ENCODE measurements around the gene GRM1.
"Not testable (repeated sequence)": the region's sequence is repeated elsewhere in the genome, so short reads cannot be mapped to it uniquely, and the experiment has no call there.

Gene GRM1

DNA sequence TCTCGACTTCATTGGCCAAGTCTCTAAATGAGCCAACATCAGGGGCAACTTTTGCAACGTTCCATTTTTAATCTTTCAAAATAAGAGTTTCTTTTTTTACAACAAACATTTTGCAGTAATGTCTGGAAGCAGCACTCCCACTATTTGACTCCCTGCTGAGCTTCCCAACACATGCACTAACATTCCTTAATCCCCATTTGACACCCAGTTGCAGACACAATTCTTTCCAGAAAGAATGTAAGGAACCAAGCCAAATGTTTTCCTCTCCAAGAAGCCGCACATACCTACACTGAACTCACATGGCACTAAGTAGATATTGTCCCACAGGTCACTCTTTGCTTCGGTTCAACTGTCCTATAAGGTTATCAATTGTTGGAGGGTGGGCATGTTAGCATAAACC lies 165.6 kb downstream of the GRM1 start:
- no peak for DNase-seq (ENCODE audit: low read depth)

- DNase-seq (ENCODE audit: low read depth) = no peak
Measured at GRCh38 chr6:146200176-146200575, 171.3 kb downstream of the GRM1 start.

GRCh38 chr6:146202570-146202969 lies 173.7 kb downstream of the GRM1 start:
- DNase-seq (ENCODE audit: low read depth) = no peak

DNA sequence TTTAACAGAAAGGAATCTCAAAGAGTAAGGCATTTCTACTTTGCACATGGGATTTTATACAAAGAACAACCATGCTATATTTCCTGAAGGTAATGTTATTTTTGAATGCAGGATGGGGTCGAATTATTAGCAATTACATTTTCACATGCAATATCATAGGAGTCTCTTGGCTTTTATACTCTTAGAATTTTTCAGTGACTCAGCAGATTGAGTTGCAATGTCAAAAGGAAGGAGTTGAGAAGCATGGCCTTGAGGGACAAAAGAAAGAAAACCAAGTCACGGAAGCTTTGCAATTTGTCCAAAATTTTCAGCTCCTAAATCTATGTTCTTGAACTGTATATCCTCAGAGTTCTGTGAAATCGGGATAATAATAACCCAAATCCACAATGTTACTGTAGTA lies 181.1 kb downstream of the GRM1 start:
- DNase-seq (ENCODE audit: low read depth) = no peak

DNA sequence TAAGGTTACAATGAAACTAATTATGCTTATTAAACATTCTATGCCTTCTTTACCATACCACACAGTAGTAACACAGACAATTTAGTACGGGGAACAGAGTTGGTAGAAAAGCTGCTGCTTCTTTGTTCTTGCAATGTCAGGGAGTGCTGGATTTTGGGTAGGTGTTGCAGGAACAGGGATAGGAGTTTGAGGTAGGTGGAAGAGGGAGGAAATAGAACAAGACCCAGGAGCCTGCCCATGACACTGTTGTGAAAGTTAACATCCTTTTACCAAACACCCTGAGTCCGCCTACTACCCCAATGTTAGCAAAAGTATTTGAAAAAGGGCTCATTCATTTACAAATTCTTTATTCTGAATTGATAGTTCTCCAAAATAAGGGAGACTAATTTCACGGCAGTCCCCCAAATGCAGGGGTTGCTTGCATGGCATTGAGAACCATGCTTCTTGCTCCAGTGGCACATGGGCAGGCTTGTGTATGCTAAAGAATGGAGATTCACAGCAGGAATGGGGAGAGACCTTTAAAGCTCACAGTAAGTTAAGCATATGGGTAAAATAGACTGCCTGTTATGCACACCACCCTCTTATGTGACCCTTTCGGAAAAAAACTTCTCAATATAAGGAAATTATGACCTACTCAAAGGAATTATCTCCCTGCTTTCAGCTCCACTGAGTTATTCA lies 181.7 kb downstream of the GRM1 start:
- no peak for DNase-seq (ENCODE audit: low read depth)

DNA sequence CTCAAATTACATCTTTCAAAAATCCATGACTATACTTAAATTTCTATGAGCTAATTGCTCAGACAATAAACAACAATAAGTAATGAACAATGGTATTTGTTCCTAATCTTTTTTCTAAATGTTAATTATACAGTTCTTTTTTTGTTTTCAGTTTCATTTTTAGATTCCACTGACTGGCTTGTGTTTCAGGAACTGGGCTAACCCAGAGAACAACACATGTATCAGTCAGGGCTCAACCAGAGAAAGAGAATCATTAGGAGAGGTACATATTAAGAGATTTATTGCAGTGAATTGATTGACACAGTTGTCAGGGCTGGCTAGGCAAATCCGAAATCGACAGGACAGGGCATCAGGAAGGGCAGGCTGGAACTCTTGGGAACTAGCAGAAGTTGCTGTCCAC lies 182.8 kb downstream of the GRM1 start:
- DNase-seq (ENCODE audit: low read depth) = no peak

DNA sequence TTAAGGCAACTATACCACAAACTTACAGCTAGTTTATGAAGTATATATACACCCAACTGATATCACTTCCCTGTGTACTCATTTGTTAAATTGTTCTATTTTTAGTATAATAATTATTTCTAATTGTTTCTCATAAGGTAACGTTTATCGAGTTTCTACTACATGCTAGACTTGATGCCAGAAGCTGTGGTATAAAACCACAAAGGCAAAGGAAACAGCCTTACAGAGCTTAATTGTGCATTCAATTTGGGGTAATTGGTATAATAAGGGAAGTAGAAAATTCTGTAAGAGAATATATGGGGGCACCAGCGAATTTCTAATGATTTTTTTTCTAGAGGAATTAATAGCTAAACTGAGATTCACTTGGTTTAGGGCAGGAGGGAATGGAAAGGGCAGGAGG lies 183.9 kb downstream of the GRM1 start:
- no peak for DNase-seq (ENCODE audit: low read depth)

GRCh38 chr6:146219101-146219500 lies 190.2 kb downstream of the GRM1 start:
- no peak for DNase-seq (ENCODE audit: low read depth)

DNA sequence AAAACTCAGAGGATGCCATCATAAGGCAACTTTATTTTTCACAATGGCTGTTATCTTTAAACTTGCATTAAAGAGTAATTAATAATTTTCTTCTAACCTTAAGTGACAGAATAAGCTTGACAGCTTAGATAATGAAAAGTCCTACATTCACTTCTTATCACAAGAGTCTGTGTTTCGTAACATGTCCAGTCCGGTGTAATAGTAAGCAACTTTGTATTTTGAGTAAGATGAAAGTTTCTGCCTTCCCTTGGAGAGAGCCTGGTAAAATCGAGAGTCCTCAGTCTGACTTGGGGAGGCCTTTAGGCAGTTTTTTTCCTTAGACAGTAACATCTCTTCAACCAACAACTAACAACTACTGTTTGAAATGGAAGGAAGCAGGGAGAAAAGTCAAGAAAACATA lies 195.6 kb downstream of the GRM1 start:
- DNase-seq (ENCODE audit: low read depth) = no peak

- no peak for DNase-seq (ENCODE audit: low read depth)
Measured at GRCh38 chr6:146224988-146225387, 196.1 kb downstream of the GRM1 start.

DNA sequence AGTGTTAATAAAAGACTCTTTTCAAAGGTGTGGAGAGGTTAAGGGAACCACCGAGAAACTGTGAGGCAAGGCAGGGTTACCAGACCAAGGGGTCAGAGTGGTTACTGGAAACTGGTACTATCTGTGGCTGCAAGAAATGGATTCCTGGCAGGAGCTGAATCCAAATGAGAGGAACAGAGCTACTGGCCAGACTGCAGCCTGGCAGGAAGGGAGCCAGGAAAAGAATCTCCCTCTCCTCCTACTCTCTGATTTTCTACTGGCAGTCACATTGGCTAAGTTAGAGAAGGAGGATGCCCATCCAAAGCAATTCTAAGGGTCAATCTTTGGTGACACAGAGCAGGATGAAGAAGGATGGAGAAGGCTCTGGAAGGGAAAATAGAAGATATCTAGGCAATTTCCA lies 211.5 kb downstream of the GRM1 start:
- no peak for DNase-seq (ENCODE audit: low read depth)

- DNase-seq (ENCODE audit: low read depth) = no peak
Measured at GRCh38 chr6:146240807-146241206, 211.9 kb downstream of the GRM1 start.

DNA sequence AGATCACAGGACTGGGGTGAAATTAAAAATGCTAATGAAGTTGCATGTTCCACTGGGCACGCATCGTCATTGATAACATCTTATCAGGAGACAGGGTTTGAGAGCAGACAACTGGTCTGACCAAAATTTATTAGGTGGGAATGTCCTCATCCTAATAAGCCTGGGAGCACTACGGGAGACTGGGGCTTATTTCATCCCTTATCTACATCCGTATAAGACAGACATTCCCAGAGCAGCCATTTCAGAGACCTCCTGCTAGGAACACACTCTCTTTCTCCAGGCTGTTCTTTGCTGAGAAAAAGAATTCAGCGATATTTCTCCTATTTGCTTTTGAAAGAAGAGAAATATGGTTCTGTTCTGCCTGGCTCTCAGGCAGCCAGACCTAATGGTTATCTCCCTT lies 214.8 kb downstream of the GRM1 start:
- not testable (repeated sequence) for DNase-seq (ENCODE audit: low read depth)

GRCh38 chr6:146244630-146245143 lies 215.8 kb downstream of the GRM1 start:
- no peak for DNase-seq (ENCODE audit: low read depth)

GRCh38 chr6:146246028-146246427 lies 217.2 kb downstream of the GRM1 start:
- no peak for DNase-seq (ENCODE audit: low read depth)

DNA sequence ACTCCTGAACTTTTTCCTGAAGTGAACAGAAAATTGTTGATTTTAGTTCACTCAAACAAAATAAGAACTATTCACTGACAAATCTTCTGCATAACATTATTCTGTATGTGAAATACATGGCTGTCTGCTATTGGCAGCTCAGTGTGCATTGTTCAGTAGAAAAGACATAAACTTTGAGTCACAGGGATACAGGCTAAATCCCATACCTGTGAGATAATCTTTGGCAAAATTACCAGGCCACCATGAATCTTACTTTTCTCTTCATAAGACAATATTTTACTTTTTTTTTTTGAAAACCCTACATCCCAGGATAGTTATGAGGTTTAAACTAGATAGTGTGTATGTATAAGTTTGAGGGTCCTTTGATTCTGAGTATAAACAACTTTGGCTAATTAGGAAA lies 224.8 kb downstream of the GRM1 start:
- DNase-seq (ENCODE audit: low read depth) = no peak

DNA sequence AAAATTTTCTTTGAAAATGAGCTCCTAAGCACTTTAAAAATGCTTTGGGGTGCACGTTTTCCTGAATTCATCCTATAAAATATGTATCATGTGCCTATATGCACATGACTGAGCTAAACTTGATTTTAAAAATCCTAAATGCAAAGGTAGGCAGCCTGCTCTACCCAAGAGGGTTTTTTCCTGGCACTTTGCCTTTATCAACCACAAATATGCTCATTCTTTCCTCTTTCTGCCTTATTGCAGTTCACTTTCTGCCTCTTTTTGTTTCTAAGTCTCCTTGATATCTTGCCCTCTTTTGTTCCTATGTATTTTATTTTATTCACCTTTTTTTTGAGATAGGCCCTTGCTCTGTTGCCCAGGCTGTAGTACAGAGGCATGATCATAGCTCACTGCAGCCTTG lies 229.3 kb downstream of the GRM1 start:
- no peak for DNase-seq (ENCODE audit: low read depth)

GRCh38 chr6:146260886-146261285 lies 232.0 kb downstream of the GRM1 start:
- DNase-seq (ENCODE audit: low read depth) = no peak

DNA sequence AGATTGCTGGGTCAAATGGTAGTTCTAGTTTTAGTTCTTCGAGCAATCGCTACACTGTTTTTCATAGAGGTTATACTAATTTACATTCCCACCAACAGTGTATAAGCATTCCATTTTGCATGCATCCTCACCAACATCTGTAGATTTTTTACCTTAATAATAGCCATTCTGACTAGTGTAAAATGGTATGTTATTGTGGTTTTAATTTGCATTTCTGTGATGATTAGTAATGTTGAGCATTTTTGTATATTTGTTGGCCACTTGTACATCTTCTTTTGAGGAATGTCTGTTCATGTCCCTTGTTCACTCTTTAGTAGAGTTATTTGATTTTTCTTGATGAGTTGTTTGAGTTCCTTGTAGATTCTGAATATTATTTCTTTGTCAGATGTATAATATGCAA lies 236.2 kb downstream of the GRM1 start:
- DNase-seq (ENCODE audit: low read depth) = no peak

DNA sequence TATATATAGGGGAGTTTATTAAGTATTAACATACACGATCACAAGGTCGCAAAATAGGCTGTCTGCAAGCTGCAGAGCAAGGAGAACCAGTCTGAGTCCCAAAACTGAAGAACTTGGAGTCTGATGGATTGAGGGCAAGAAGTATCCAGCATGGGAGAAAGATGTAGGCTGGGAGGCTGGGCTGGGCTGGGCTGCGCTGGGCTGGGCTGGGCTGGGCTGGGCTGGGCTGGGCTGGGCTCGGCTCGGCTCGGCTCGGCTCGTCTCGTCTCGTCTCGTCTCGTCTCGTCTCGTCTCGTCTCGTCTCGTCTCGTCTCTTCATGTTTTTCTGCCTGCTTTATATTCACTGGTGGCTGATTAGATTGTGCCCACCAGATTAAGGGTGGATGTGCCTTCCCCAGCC lies 238.6 kb downstream of the GRM1 start:
- DNase-seq (ENCODE audit: low read depth) = no peak

DNA sequence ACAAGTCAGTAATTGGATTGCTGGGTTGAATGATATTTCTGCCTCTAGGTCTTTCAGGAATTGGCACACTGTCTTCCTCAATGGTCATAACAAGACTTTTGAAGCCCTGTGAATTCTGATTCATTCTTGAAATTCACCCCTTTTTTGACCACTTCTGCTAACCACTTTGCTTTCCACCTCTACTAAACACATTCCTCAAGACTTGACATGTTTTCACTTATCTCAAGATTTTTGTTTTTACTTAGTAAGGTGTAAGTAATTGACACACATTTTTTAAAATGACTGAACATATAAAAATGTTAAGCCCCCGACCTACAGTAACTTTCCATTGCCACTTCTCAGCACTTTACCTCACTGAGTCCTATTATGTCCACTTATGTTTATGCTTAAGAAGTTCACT lies 239.1 kb downstream of the GRM1 start:
- no peak for DNase-seq (ENCODE audit: low read depth)

DNA sequence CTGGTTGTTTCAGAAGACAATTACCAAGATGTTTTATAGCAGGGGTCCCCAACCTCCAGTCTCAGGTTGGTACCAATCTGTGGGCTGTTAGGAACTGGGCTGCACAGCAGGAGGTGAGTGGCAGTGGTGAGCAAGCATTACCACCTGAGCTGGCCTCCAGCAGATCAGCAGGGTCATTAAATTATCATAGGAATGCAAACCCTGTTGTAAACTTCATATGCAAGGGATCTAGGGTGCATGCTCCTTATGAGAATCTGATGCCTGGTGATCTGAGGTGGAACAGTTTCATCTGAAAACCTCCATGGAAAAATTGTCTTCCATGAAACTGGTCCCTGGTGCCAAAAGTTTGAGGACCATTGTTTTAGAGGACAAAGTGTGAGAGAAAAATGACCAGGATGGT lies 240.6 kb downstream of the GRM1 start:
- no peak for DNase-seq (ENCODE audit: low read depth)

DNA sequence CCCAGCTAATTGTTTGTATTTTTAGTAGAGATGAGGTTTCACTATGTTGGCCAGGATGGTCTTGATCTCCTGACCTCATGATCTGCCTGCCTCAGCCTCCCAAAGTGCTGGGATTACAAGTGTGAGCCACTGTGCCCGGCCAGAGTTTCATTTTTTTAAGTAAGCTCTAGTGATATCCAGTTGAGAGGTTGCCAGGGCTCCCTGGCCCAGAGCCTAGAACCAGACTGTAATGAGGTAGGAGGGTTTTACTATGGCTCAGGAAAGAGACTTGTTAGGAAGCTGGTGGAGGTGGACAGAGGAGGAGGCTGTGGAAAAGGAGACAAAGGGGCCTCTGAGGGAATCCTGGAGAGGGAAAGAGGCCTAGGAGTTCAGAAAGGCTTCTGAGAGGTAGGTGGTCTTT lies 242.3 kb downstream of the GRM1 start:
- not testable (repeated sequence) for DNase-seq (ENCODE audit: low read depth)

GRCh38 chr6:146273490-146273889 lies 244.6 kb downstream of the GRM1 start:
- DNase-seq (ENCODE audit: low read depth) = no peak

DNA sequence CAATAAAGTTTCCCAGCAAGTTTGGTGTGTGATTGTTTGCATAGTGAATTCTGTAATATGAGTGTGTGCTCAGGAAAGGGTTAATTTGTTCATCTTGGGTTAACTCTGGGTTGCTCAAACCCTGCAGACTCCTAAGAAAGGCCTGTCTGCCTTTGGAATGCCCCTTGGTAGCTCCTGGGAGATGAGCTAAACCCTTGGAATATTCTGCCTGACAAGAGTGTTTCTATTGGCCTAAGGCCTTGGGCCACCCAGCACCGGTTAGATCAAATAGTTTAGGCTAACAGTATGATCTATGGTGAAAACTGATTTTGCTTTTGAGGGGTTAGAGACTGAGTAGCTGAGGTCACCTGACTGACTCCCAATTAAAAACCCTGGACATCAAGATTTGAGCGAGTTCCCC lies 248.3 kb downstream of the GRM1 start:
- no peak for DNase-seq (ENCODE audit: low read depth)
